ENCODE data around the gene TTC9.
A peak's percentile ranks its signal among the peaks of the same experiment; 100 is the strongest.

The TTC9 gene

GRCh38 chr14:70663707-70664179 is 22.0 kb downstream of the TTC9 start:
- no peak overlapping the region for H3K4me3 ChIP-seq (ENCODE audit: low read length)
- H3K9ac ChIP-seq (ENCODE audit: low read length): no peak overlapping the region
- peak; percentile 2 for DNase-seq (ENCODE audit: low read depth)
- peaks cover 5% of the 10 kb centered on the region for H3K4me1 ChIP-seq (ENCODE audit: control insufficient read depth, insufficient read depth, low read length)
- H3K9me3 ChIP-seq (ENCODE audit: control insufficient read depth, low read length): no peaks in the 10 kb centered on the region
- no peaks in the 10 kb centered on the region for H3K36me3 ChIP-seq (ENCODE audit: control insufficient read depth, insufficient read depth, low read length, severe bottlenecking)
- H3K27me3 ChIP-seq (replicated peaks; ENCODE audit: control insufficient read depth, insufficient read depth, low read length): peaks cover 9% of the 10 kb centered on the region

- Histone ChIP-seq H3K36me3 (ENCODE audit: control insufficient read depth, insufficient read depth, low read length, severe bottlenecking) (no peaks in the 10 kb centered on the region), H3K4me3 (ENCODE audit: low read length) (no peak overlapping the region), H3K9ac (ENCODE audit: low read length) (no peak overlapping the region), H3K4me1 (ENCODE audit: control insufficient read depth, insufficient read depth, low read length) (peaks cover 5% of the 10 kb centered on the region), H3K27me3 (replicated peaks; ENCODE audit: control insufficient read depth, insufficient read depth, low read length) (peaks cover 2% of the 10 kb centered on the region), H3K9me3 (ENCODE audit: control insufficient read depth, low read length) (no peaks in the 10 kb centered on the region)
- DNase-seq (ENCODE audit: low read depth): no peak
Measured at GRCh38 chr14:70664698-70665447, 23.2 kb downstream of the TTC9 start.

GRCh38 chr14:70665448-70666360 is 24.0 kb downstream of the TTC9 start:
- DNase-seq (ENCODE audit: low read depth): peak; percentile 1
- H3K27me3 ChIP-seq (replicated peaks; ENCODE audit: control insufficient read depth, insufficient read depth, low read length): no peaks in the 10 kb centered on the region

GRCh38 chr14:70666361-70666686 is 24.6 kb downstream of the TTC9 start:
- Histone ChIP-seq H3K9me3 (ENCODE audit: control insufficient read depth, low read length) (no peaks in the 10 kb centered on the region), H3K9ac (ENCODE audit: low read length) (no peak overlapping the region), H3K4me3 (ENCODE audit: low read length) (no peak overlapping the region), H3K4me1 (ENCODE audit: control insufficient read depth, insufficient read depth, low read length) (peaks cover 5% of the 10 kb centered on the region), H3K36me3 (ENCODE audit: control insufficient read depth, insufficient read depth, low read length, severe bottlenecking) (no peaks in the 10 kb centered on the region), H3K27me3 (replicated peaks; ENCODE audit: control insufficient read depth, insufficient read depth, low read length) (no peaks in the 10 kb centered on the region)
- no peak for DNase-seq (ENCODE audit: low read depth)

More at GRCh38 chr14:70665448-70666360, 24.0 kb downstream of the TTC9 start:
- Histone ChIP-seq H3K9ac (ENCODE audit: low read length) (no peak overlapping the region), H3K4me3 (ENCODE audit: low read length) (no peak overlapping the region), H3K36me3 (ENCODE audit: control insufficient read depth, insufficient read depth, low read length, severe bottlenecking) (no peaks in the 10 kb centered on the region), H3K9me3 (ENCODE audit: control insufficient read depth, low read length) (no peaks in the 10 kb centered on the region), H3K4me1 (ENCODE audit: control insufficient read depth, insufficient read depth, low read length) (peaks cover 5% of the 10 kb centered on the region)

- H3K9me3 ChIP-seq (ENCODE audit: control insufficient read depth, low read length): no peaks in the 10 kb centered on the region
- H3K36me3 ChIP-seq (ENCODE audit: control insufficient read depth, insufficient read depth, low read length, severe bottlenecking): no peaks in the 10 kb centered on the region
- no peak for DNase-seq (ENCODE audit: low read depth)
- no peak overlapping the region for H3K4me3 ChIP-seq (ENCODE audit: low read length)
- H3K4me1 ChIP-seq (ENCODE audit: control insufficient read depth, insufficient read depth, low read length): no peaks in the 10 kb centered on the region
- no peak overlapping the region for H3K9ac ChIP-seq (ENCODE audit: low read length)
- H3K27me3 ChIP-seq (replicated peaks; ENCODE audit: control insufficient read depth, insufficient read depth, low read length): peaks cover 10% of the 10 kb centered on the region
Measured at GRCh38 chr14:70670992-70671651, 29.4 kb downstream of the TTC9 start.

GRCh38 chr14:70671652-70672644 is 30.2 kb downstream of the TTC9 start:
- no peaks in the 10 kb centered on the region for H3K4me1 ChIP-seq (ENCODE audit: control insufficient read depth, insufficient read depth, low read length)
- H3K27me3 ChIP-seq (replicated peaks; ENCODE audit: control insufficient read depth, insufficient read depth, low read length): peaks cover 17% of the 10 kb centered on the region
- no peak overlapping the region for H3K9ac ChIP-seq (ENCODE audit: low read length)
- no peak overlapping the region for H3K4me3 ChIP-seq (ENCODE audit: low read length)
- no peak for DNase-seq (ENCODE audit: low read depth)
- no peaks in the 10 kb centered on the region for H3K36me3 ChIP-seq (ENCODE audit: control insufficient read depth, insufficient read depth, low read length, severe bottlenecking)
- no peaks in the 10 kb centered on the region for H3K9me3 ChIP-seq (ENCODE audit: control insufficient read depth, low read length)

GRCh38 chr14:70677341-70677740 is 35.6 kb downstream of the TTC9 start:
- H3K9me3 ChIP-seq (ENCODE audit: control insufficient read depth, low read length): no peaks in the 10 kb centered on the region
- DNase-seq (ENCODE audit: low read depth): no peak
- no peak overlapping the region for H3K9ac ChIP-seq (ENCODE audit: low read length)
- H3K4me1 ChIP-seq (ENCODE audit: control insufficient read depth, insufficient read depth, low read length): no peaks in the 10 kb centered on the region
- H3K4me3 ChIP-seq (ENCODE audit: low read length): no peak overlapping the region
- peaks cover 31% of the 10 kb centered on the region for H3K27me3 ChIP-seq (replicated peaks; ENCODE audit: control insufficient read depth, insufficient read depth, low read length)
- no peaks in the 10 kb centered on the region for H3K36me3 ChIP-seq (ENCODE audit: control insufficient read depth, insufficient read depth, low read length, severe bottlenecking)

GRCh38 chr14:70680748-70681147 is 39.0 kb downstream of the TTC9 start:
- Histone ChIP-seq H3K9me3 (ENCODE audit: control insufficient read depth, low read length) (no peaks in the 10 kb centered on the region), H3K27me3 (replicated peaks; ENCODE audit: control insufficient read depth, insufficient read depth, low read length) (peaks cover 24% of the 10 kb centered on the region), H3K9ac (ENCODE audit: low read length) (no peak overlapping the region), H3K4me1 (ENCODE audit: control insufficient read depth, insufficient read depth, low read length) (no peaks in the 10 kb centered on the region), H3K36me3 (ENCODE audit: control insufficient read depth, insufficient read depth, low read length, severe bottlenecking) (no peaks in the 10 kb centered on the region), H3K4me3 (ENCODE audit: low read length) (no peak overlapping the region)
- no peak for DNase-seq (ENCODE audit: low read depth)

GRCh38 chr14:70683983-70684382 is 42.3 kb downstream of the TTC9 start:
- H3K36me3 ChIP-seq (ENCODE audit: control insufficient read depth, insufficient read depth, low read length, severe bottlenecking): no peaks in the 10 kb centered on the region
- DNase-seq (ENCODE audit: low read depth): peak; percentile 23
- no peaks in the 10 kb centered on the region for H3K4me1 ChIP-seq (ENCODE audit: control insufficient read depth, insufficient read depth, low read length)
- no peak overlapping the region for H3K4me3 ChIP-seq (ENCODE audit: low read length)
- H3K9me3 ChIP-seq (ENCODE audit: control insufficient read depth, low read length): no peaks in the 10 kb centered on the region
- peaks cover 5% of the 10 kb centered on the region for H3K27me3 ChIP-seq (replicated peaks; ENCODE audit: control insufficient read depth, insufficient read depth, low read length)
- H3K9ac ChIP-seq (ENCODE audit: low read length): no peak overlapping the region

- no peak overlapping the region for H3K4me3 ChIP-seq (ENCODE audit: low read length)
- H3K27me3 ChIP-seq (replicated peaks; ENCODE audit: control insufficient read depth, insufficient read depth, low read length): peaks cover 2% of the 10 kb centered on the region
- H3K4me1 ChIP-seq (ENCODE audit: control insufficient read depth, insufficient read depth, low read length): no peaks in the 10 kb centered on the region
- H3K36me3 ChIP-seq (ENCODE audit: control insufficient read depth, insufficient read depth, low read length, severe bottlenecking): no peaks in the 10 kb centered on the region
- no peak overlapping the region for H3K9ac ChIP-seq (ENCODE audit: low read length)
- no peak for DNase-seq (ENCODE audit: low read depth)
- H3K9me3 ChIP-seq (ENCODE audit: control insufficient read depth, low read length): no peaks in the 10 kb centered on the region
Measured at GRCh38 chr14:70685474-70686197, 43.9 kb downstream of the TTC9 start.

Measured in adipocyte (in vitro differentiated cells).